Activated CD4-positive, alpha-beta T cell treated with anti-CD3 and anti-CD28 coated beads, Interleukin-2, amount 10 ng/mL, durations not matched to agents 7 days and 5 days (primary cell): ENCODE data around the gene GHRHR. TPM values are rescaled to one million over a fixed set of nuclear protein-coding genes. Genes with fewer than 3 reads are reported as not detected.

Source experiments
- CTCF ChIA-PET: fragments of 350-600 bp; sonication (Branson Sonifier 250); formaldehyde crosslinking; loops from one replicate; lab custom pipeline; 2021; ENCODE audit warnings: antibody characterized with exemption; lab: Charles Lee
- POLR2A ChIA-PET: fragments of 350-600 bp; sonication (Branson Sonifier 250); formaldehyde crosslinking; loops from one replicate; lab custom pipeline; 2021; ENCODE audit warnings: antibody characterized with exemption; lab: Charles Lee
- DNase-seq: peaks from one replicate; pipeline ENCODE4 v3.0.0-alpha.2; 2020
- H3K27ac Mint-ChIP-seq: one replicate; pipeline ENCODE4 v1.8.0; 2021; ENCODE audit warnings: mild to moderate bottlenecking, moderate library complexity, mixed read lengths
- H3K27me3 Mint-ChIP-seq: one replicate; pipeline ENCODE4 v1.8.0; 2021; ENCODE audit warnings: mixed read lengths
- H3K36me3 Mint-ChIP-seq: one replicate; pipeline ENCODE4 v1.8.0; 2021; ENCODE audit warnings: low read depth, mixed read lengths
- H3K4me1 Mint-ChIP-seq: one replicate; pipeline ENCODE4 v1.8.0; 2021; ENCODE audit warnings: mixed read lengths
- H3K4me3 Mint-ChIP-seq: one replicate; pipeline ENCODE4 v1.8.0; 2021; ENCODE audit warnings: mild to moderate bottlenecking, moderate library complexity, mixed read lengths
- H3K9me3 Mint-ChIP-seq: one replicate; pipeline ENCODE4 v1.8.0; 2021; ENCODE audit warnings: mixed read lengths
- total RNA-seq, 2 experiments: library from RNA; stranded (reverse); gene quantifications; one replicate each; pipeline ENCODE4 v1.2.3, GENCODE V29; 2021

The GHRHR gene
- total RNA-seq, 2 experiments from 2014 or later, result not detected

DNA sequence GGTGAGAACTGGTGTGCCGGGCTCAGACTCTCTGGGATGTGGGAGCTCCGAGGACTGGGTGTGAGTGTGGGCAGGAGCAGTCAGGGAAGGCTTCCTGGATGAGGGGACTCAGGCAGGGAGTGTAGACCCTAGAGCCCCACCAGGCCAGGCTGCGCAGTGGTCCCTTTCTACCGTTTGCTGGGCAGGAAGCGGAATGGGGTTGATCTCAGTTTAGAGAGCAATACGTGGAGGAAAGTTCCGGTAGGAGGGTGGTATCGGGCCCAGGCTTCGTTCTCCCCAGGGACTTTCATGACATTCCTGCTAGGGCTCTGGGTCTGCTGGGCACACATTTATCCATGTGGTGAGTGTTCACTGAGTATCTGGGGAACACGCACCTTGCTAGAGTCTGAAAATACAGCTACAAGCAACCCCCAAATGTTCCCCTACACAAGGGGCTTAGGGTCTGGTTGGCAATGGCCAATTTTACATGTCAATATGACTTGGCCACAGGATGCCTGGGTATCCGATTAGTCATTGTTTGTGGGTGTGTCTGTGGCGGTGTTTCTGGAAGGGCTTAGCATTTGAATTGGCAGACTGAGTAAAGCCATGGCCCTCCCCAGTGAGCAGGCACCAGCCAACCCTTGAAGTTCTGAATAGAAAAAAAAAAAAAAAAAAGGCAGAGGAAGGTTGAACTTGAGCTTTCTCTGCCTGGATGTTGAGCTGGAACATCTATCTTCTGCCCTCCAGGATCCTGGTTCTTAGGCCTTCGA, 20.8 kb downstream of the GHRHR start:
- Mint-ChIP-seq H3K4me1 (peaks cover 4% of the 10 kb centered on the region), H3K9me3 (no peaks in the 10 kb centered on the region), H3K27me3 (peaks cover 16% of the 10 kb centered on the region), H3K4me3 (no peak overlapping the region), H3K36me3 (no peaks in the 10 kb centered on the region), H3K27ac (no peak overlapping the region)
- CTCF ChIA-PET, result interaction anchor here (0.6 to 5.0 kb wide), 5 partner anchors 10 to 151 kb away, joined by 4 to 19 read pairs (median 13); no protein-coding TSS in a partner anchor
- no peak for DNase-seq
- POLR2A ChIA-PET, result interaction anchor here (1.4 kb wide), 1 partner anchor 138 kb away, joined by 6 read pairs; no protein-coding TSS in a partner anchor

DNA sequence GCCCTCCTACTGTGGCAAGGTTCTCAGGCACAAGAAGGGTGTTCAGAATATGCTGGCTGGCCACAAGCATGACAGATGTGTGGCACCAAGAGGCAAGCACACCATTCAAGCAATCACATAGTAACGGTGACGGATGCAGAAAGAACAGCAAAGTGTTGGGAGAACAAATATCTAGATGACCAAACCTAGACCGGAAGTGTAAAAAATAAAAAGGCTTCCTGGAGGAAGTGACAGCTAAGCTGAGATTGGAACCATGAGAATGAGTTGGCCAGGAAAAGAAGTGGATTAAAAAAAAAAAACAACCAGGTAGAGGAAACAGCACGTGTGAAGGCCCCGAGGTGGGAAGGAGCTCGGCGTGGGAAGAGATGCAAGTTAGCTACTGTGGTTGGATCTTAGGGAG, 22.0 kb downstream of the GHRHR start:
- H3K27me3 Mint-ChIP-seq, result peaks cover 16% of the 10 kb centered on the region
- no peaks in the 10 kb centered on the region for H3K9me3 Mint-ChIP-seq
- CTCF ChIA-PET, result interaction anchor here (2.5 to 5.0 kb wide), 3 partner anchors 11 to 136 kb away, joined by 13 to 19 read pairs (median 14); no protein-coding TSS in a partner anchor
- H3K36me3 Mint-ChIP-seq, result no peaks in the 10 kb centered on the region
- no peak overlapping the region for H3K27ac Mint-ChIP-seq
- DNase-seq, result no peak
- no peak overlapping the region for H3K4me3 Mint-ChIP-seq
- peaks cover 4% of the 10 kb centered on the region for H3K4me1 Mint-ChIP-seq
- POLR2A ChIA-PET, result no interaction called here

DNA sequence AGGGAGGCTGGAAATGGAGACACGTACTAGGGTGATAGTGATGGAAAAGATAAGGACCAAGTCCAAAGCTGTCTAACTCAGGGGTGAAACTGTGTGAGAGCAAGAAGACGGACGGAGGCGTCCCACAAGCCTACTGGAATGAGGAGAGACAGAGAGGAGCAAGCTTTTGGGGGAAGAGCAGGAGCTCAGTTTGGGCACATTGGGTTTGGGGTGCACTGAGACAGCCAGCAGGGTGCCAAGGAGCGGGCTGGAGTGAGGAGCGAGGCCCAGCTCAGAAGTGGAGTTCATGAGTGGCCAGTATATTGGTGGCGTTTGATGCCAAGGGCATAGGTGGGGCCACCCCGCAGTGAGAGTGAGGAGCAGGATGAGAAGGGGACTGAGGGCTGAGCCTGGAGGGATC, 22.6 kb downstream of the GHRHR start:
- H3K36me3 Mint-ChIP-seq, result no peaks in the 10 kb centered on the region
- peaks cover 16% of the 10 kb centered on the region for H3K27me3 Mint-ChIP-seq
- no peak overlapping the region for H3K27ac Mint-ChIP-seq
- ChIA-PET CTCF (interaction anchor here (2.5 to 5.0 kb wide), 2 partner anchors 12 to 136 kb away, joined by 14 to 19 read pairs; no protein-coding TSS in a partner anchor), POLR2A (no interaction called here)
- no peak overlapping the region for H3K4me3 Mint-ChIP-seq
- H3K9me3 Mint-ChIP-seq, result no peaks in the 10 kb centered on the region
- DNase-seq, result no peak
- H3K4me1 Mint-ChIP-seq, result peaks cover 4% of the 10 kb centered on the region

DNA sequence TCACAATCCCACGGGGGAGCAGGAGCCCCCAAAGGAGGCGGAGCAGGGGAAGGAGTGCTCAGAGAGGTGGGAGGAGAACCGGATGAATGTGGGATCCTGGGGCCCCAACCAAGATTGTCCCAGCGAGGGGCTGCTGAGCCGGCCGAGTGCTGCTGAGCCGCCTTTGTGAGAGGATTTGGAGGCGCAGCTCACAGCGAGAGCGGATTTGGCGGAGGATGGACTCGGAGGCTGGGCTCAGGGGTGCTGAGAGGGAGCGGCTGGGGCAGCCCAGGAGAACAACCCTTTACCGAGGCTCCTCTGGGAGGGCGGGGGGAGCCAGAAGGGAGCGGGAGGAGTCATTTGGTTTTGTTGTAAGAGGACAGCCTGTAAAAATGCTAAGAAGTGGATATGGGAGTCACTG, 23.0 kb downstream of the GHRHR start:
- CTCF ChIA-PET, result interaction anchor here (2.5 to 5.0 kb wide), 2 partner anchors 12 to 135 kb away, joined by 14 to 19 read pairs; no protein-coding TSS in a partner anchor
- peaks cover 16% of the 10 kb centered on the region for H3K27me3 Mint-ChIP-seq
- no peak overlapping the region for H3K4me3 Mint-ChIP-seq

DNA sequence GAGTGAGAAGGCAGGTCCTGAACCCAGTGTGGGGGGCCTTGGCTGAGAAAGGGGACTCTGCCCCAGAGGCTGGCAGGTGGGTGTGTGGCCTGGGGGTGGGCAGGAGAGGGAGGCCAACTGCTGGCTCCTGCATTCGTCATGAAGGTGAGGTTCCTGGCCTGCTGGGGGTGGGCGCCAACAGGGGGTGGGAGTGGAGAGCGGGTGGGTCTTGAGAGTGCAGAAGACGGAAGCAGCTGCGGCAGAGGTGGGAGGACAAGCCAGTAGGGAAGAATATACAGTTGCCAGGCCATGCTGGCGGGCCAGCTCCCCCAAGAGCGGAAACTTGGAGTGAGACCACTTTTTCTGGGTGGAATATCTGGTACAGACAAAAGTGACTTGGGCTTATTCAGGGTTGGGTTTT, 23.4 kb downstream of the GHRHR start:
- H3K4me1 Mint-ChIP-seq, result peaks cover 4% of the 10 kb centered on the region

More for the DNA sequence above, 23.0 kb downstream of the GHRHR start:
- Mint-ChIP-seq H3K4me1 (peaks cover 4% of the 10 kb centered on the region), H3K36me3 (no peaks in the 10 kb centered on the region), H3K9me3 (no peaks in the 10 kb centered on the region), H3K27ac (no peak overlapping the region)
- POLR2A ChIA-PET, result no interaction called here
- no peak for DNase-seq

DNA sequence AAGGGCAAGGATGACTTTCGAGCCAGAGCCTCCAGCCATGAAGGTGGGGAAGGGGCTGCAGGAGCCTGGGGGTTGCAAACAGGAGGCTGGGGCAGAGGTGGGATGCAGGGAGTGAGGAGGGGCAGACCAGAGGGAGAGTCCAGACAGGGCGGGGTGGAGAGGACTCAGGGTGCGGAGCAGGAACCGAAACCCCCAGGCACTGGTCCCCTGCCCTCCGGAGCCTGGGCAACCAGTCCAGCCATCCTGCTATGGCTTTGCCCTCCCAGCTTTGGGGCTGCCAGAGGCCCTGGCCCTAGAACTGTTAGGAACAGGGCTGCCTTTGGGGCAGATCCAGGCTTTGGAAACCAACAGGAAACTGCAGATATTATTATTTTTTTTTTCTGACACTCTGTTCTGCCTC, 24.2 kb downstream of the GHRHR start:
- Mint-ChIP-seq H3K9me3 (no peaks in the 10 kb centered on the region), H3K27ac (peak overlapping the region; percentile 32), H3K4me3 (no peak overlapping the region), H3K27me3 (peaks cover 14% of the 10 kb centered on the region), H3K4me1 (peaks cover 4% of the 10 kb centered on the region), H3K36me3 (no peaks in the 10 kb centered on the region)
- DNase-seq, result no peak
- ChIA-PET POLR2A (no interaction called here), CTCF (no interaction called here)

More for the DNA sequence above, 23.4 kb downstream of the GHRHR start:
- POLR2A ChIA-PET, result no interaction called here
- Mint-ChIP-seq H3K27ac (no peak overlapping the region), H3K9me3 (no peaks in the 10 kb centered on the region), H3K36me3 (no peaks in the 10 kb centered on the region), H3K4me3 (no peak overlapping the region), H3K27me3 (peaks cover 16% of the 10 kb centered on the region)
- CTCF ChIA-PET, result no interaction called here
- DNase-seq, result no peak

DNA sequence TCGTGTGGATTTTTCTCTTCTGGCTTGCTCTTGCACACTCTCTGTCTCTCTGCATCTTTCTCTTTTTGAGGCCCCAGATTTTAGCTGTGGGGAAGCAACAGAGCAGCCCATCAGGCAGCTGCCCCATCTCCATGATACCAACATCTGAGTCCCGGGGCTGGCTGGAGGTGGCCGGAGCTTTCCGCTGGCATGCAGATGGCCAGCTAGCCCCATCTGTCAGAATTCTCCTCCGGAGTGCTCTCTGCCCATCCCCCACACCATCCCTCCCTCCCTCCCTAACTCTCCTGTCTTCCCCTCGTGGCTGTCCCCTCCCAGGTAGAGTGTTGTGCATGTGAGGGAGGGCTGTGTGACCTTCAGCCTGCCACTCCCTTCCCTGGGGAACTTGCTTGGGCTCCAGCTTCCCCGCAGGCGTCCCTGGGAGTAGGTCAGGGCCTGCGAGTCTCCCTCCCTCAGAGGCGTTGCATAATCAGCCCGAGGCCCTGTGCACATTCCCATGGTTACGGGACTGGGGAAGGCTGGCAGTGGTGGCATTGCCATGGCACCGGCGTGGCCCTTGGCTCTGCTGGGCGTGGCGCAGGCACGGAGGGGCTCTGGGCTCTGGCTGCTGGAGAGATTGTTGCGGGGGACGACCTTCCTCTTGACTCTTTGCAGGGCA, 24.7 kb downstream of the GHRHR start:
- Mint-ChIP-seq H3K27ac (peak overlapping the region; percentile 32), H3K27me3 (peaks cover 11% of the 10 kb centered on the region), H3K4me3 (no peak overlapping the region), H3K9me3 (no peaks in the 10 kb centered on the region), H3K4me1 (peaks cover 4% of the 10 kb centered on the region), H3K36me3 (no peaks in the 10 kb centered on the region)
- DNase-seq, result no peak
- ChIA-PET POLR2A (no interaction called here), CTCF (no interaction called here)

DNA sequence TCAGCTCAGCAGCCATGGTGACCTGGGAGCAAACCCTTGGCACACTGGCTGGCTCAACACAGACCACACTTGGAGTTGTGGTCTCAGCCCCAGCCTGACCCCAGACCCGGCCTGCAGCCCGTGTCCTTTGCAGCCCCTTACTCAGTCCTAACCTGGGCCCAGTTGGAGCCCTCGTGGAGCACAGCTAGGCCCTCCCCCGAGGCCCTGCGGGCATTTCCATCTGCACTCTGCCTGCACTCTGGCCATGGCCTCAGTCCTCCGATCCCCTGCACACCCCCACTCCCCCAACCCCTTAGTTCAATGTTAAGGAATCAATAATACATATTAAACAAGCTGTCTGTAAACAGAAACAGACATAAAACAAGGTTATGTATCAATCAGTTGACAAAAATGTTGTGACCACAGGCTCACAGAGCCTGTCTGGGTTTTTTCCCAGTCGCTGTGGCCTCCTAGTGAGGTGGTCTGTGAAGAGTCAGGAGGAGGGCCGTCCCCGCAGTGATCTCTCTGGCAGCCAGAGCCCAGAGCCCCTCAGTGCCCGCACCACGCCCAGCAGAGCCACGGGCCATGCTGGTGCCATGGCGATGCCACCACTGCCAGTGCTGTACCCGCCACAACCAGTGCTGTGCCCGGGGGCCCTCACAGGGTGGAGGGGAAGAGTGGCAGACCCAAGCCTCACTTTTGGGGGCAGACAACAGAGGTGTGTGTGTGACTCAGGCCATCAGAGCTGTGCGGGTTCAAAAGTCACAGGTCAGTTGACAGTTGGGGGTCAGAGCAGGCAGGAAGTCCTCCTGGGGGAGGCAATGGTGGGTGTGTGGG, 25.5 kb downstream of the GHRHR start:
- Mint-ChIP-seq H3K27ac (no peak overlapping the region), H3K36me3 (no peaks in the 10 kb centered on the region), H3K4me3 (no peak overlapping the region), H3K27me3 (peaks cover 8% of the 10 kb centered on the region), H3K9me3 (no peaks in the 10 kb centered on the region), H3K4me1 (peaks cover 4% of the 10 kb centered on the region)
- no peak for DNase-seq
- ChIA-PET CTCF (interaction anchor here (0.8 kb wide), 1 partner anchor 16 kb away, joined by 4 read pairs; no protein-coding TSS in a partner anchor), POLR2A (no interaction called here)

DNA sequence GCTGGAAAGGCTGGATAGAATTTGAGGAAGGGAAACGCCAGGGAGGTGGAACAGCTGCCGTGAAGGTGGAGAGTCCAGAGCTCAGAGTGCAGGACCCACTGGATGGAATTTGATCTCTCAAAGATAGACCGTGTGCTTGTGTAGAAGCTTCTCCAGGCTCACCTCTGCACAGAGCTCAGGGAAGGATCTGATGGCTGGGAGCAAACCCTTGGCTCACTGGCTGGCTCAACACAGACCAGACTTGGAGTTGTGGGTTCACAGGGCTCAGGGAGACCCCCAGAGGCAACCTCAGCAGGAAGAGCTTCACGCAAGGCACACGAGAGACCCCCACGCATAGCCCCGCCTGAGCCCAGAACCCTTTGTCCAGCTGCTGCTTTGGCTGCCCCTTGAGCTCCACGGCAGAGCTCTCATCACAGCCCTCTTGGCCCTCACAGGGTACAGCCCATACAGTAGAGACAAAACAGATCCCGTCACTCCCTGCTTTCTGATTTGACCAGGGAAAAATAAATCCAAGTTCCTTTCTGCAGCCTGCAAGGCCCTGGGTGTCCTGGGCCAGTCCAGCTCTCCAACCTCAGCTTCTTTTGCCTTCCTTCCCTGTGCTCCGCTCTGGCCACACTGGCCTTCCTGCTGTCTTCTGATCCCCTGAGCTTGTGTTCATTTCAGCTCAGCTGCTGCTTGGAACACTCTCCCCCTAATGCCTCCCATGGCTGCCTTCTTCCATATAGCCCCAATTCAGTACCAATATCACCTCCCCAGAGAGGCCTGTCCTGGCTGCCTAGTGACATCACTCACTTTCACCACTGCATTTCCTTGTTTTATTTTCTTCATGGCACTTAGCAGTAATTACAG, 26.3 kb downstream of the GHRHR start:
- no peak for DNase-seq
- peaks cover 8% of the 10 kb centered on the region for H3K27me3 Mint-ChIP-seq
- ChIA-PET POLR2A (no interaction called here), CTCF (interaction anchor here (0.8 kb wide), 1 partner anchor 17 kb away, joined by 4 read pairs; no protein-coding TSS in a partner anchor)
- no peak overlapping the region for H3K27ac Mint-ChIP-seq
- peaks cover 4% of the 10 kb centered on the region for H3K4me1 Mint-ChIP-seq
- no peaks in the 10 kb centered on the region for H3K9me3 Mint-ChIP-seq
- no peak overlapping the region for H3K4me3 Mint-ChIP-seq
- H3K36me3 Mint-ChIP-seq, result no peaks in the 10 kb centered on the region

DNA sequence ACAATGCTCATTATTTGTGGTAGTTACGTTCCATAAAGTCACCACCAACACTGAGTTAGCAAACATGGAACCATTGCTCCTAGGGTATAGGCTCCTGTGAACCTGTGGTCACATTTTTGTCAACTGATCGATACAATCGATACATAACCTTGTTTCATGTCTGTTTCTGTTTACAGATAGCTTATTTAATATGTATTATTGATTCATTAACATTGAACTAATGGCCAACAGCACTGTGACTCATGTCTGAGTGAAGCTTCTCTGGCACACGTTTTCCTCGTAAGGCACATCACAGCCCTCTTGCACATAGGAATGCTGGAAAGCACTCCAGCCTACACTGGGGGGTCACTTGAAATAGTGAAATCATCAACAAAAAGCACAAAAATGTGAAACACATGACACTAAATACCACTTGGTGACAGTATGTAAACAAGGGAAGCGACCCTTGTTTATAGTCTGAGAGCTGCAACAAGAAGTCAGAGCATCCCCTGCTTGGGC, 27.0 kb downstream of the GHRHR start:
- Mint-ChIP-seq H3K9me3 (no peaks in the 10 kb centered on the region), H3K4me3 (no peak overlapping the region)
- CTCF ChIA-PET, result no interaction called here

DNA sequence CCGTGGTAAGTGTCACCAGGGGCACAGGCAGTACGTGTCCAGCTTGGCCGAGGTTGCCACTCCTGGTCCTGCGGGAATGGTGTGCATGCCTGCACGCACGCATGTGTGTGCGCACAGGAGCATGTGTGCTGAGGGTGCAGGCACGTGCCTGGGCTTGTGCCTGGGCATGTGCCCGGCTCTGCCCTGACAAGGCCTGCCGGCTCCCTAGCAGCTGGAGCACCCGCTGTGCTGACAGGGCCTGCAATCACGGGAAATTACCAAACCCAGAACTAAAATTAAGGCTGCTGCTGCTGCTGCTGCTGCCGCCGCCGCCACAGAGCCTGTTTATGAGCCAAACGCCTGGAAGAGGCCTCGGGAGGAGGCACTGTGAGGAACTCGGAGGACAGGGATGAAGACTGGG, 28.7 kb downstream of the GHRHR start:
- DNase-seq, result no peak
- Mint-ChIP-seq H3K27ac (no peak overlapping the region), H3K4me3 (no peak overlapping the region), H3K9me3 (no peaks in the 10 kb centered on the region), H3K27me3 (no peaks in the 10 kb centered on the region), H3K4me1 (peaks cover 3% of the 10 kb centered on the region), H3K36me3 (no peaks in the 10 kb centered on the region)
- ChIA-PET POLR2A (no interaction called here), CTCF (no interaction called here)

More for the DNA sequence above, 27.0 kb downstream of the GHRHR start:
- Mint-ChIP-seq H3K36me3 (no peaks in the 10 kb centered on the region), H3K27ac (no peak overlapping the region), H3K4me1 (peaks cover 4% of the 10 kb centered on the region), H3K27me3 (peaks cover 8% of the 10 kb centered on the region)
- no peak for DNase-seq
- POLR2A ChIA-PET, result no interaction called here
